ENCODE results near the gene UCP2.

The UCP2 gene

GRCh38 chr11:73974604-73975478 is 7.8 kb downstream of the UCP2 start:
- H3K4me3 ChIP-seq (replicated peaks in 1 of 2; ENCODE audit: low read depth in 2 of 2, low read length in 2 of 2): no peak overlapping the region

GRCh38 chr11:73972620-73973449 is 9.8 kb downstream of the UCP2 start:
- H3K4me3 ChIP-seq (replicated peaks in 1 of 2; ENCODE audit: low read depth in 2 of 2, low read length in 2 of 2): no peak overlapping the region
- no peak for DNase-seq (ENCODE audit: low read depth in 2 of 2)
- no peak for TF ChIP-seq CTCF (IDR thresholded peaks at IDR 0.05; ENCODE audit: low read depth, low read length)

More at GRCh38 chr11:73974604-73975478, 7.8 kb downstream of the UCP2 start:
- no peak for TF ChIP-seq CTCF (IDR thresholded peaks at IDR 0.05; ENCODE audit: low read depth, low read length)
- no peak for DNase-seq (ENCODE audit: low read depth in 2 of 2)

GRCh38 chr11:73972187-73972586 is 10.5 kb downstream of the UCP2 start:
- TF ChIP-seq CTCF (IDR thresholded peaks at IDR 0.05; ENCODE audit: low read depth, low read length): no peak
- no peak for DNase-seq (ENCODE audit: low read depth in 2 of 2)
- H3K4me3 ChIP-seq (replicated peaks in 1 of 2; ENCODE audit: low read depth in 2 of 2, low read length in 2 of 2): no peak overlapping the region

- no peak overlapping the region for H3K4me3 ChIP-seq (replicated peaks in 1 of 2; ENCODE audit: low read depth in 2 of 2, low read length in 2 of 2)
- no peak for DNase-seq (ENCODE audit: low read depth in 2 of 2)
- TF ChIP-seq CTCF (IDR thresholded peaks at IDR 0.05; ENCODE audit: low read depth, low read length): no peak
Observed at GRCh38 chr11:73971175-73971719, 11.4 kb downstream of the UCP2 start.

GRCh38 chr11:73969991-73970800 is 12.4 kb downstream of the UCP2 start:
- H3K4me3 ChIP-seq (replicated peaks in 1 of 2; ENCODE audit: low read depth in 2 of 2, low read length in 2 of 2): no peak overlapping the region
- no peak for DNase-seq (ENCODE audit: low read depth in 2 of 2)
- TF ChIP-seq CTCF (IDR thresholded peaks at IDR 0.05; ENCODE audit: low read depth, low read length): no peak

- no peak for DNase-seq (ENCODE audit: low read depth in 2 of 2)
- TF ChIP-seq CTCF (IDR thresholded peaks at IDR 0.05; ENCODE audit: low read depth, low read length): no peak
Observed at GRCh38 chr11:73969091-73969490, 13.6 kb downstream of the UCP2 start.

More at GRCh38 chr11:73969091-73969490, 13.6 kb downstream of the UCP2 start:
- H3K4me3 ChIP-seq (replicated peaks in 1 of 2; ENCODE audit: low read depth in 2 of 2, low read length in 2 of 2): no peak overlapping the region

Measured in cardiac fibroblast (primary cell).